Mammary epithelial cell (primary cell): Measurements from ENCODE around the gene SNTG2.

ENCODE experiments used
- CTCF ChIP-seq, 2 donors: IDR thresholded peaks in 1 of 2; conservative IDR thresholded peaks in 1 of 2; 2 replicates each; pipeline ENCODE4 v1.5.1; 2011 to 2012; ENCODE audit warnings: inconsistent platforms in 2 of 2, low read length in 2 of 2, mild to moderate bottlenecking in 2 of 2, control low read depth in 1 of 2, low read depth in 1 of 2; ENCODE audit not compliant: insufficient read depth in 1 of 2; ENCODE audit errors: extremely low read depth in 1 of 2
- EZH2 ChIP-seq: IDR thresholded peaks from 2 replicates; pipeline ENCODE4 v1.6.1; 2012; ENCODE audit warnings: low read length, inconsistent platforms, borderline replicate concordance

GRCh38 chr2:1370461-1370860 lies 419.8 kb downstream of the SNTG2 start:
- no peak for TF ChIP-seq EZH2
- TF ChIP-seq CTCF (conservative IDR thresholded peaks at IDR 0.05 in 1 of 2, IDR thresholded peaks at IDR 0.05 in 1 of 2; ENCODE audit: extremely low read depth in 1 of 2, insufficient read depth in 1 of 2, low read depth in 1 of 2, low read length in 2 of 2), result no peak
